IPS-15b (cell line): ENCODE results near the gene CHML.
"Not testable (repeated sequence)": the region's sequence is repeated elsewhere in the genome, so short reads cannot be mapped to it uniquely, and the experiment has no call there.

ENCODE experiments used
- H3K27me3 ChIP-seq: one replicate; pipeline ENCODE4 v1.6.1; 2013; ENCODE audit warnings: low read length; ENCODE audit not compliant: control insufficient read depth, insufficient read depth
- H3K36me3 ChIP-seq: one replicate; pipeline ENCODE4 v1.6.1; 2013; ENCODE audit warnings: low read length; ENCODE audit not compliant: control insufficient read depth, insufficient read depth
- H3K4me1 ChIP-seq: one replicate; pipeline ENCODE4 v1.6.1; 2013; ENCODE audit warnings: mild to moderate bottlenecking, low read length; ENCODE audit not compliant: control insufficient read depth, insufficient read depth
- H3K4me3 ChIP-seq: one replicate; pipeline ENCODE4 v1.5.1; 2013; ENCODE audit warnings: low read depth, low read length
- H3K9ac ChIP-seq: one replicate; pipeline ENCODE4 v1.6.1; 2013; ENCODE audit warnings: low read depth, mild to moderate bottlenecking, low read length
- H3K9me3 ChIP-seq: one replicate; pipeline ENCODE4 v1.6.1; 2013; ENCODE audit warnings: mild to moderate bottlenecking, low read length; ENCODE audit not compliant: control insufficient read depth, insufficient read depth

The CHML gene

DNA sequence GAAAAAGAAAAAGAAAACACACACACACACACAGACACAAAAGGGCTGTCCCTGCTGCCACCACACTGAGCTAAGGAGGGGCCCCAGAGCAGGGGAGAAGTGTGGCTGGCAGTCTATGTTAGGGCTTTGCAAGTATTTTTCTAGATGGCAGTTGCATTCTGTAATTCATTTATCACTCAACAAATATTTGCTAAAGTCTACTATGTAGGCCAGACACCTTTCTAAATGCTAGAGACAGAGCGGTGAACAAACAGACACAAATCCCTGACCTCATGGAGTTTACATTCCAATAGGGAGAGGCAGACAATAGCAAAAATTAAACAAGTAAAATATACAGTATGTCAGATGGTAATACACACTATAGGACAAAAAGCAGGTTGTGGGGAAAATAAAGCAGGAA, 32.1 kb upstream of the CHML start:
- Histone ChIP-seq H3K9me3 (no peaks in the 10 kb centered on the region), H3K27me3 (no peaks in the 10 kb centered on the region), H3K36me3 (no peaks in the 10 kb centered on the region), H3K9ac (no peak overlapping the region), H3K4me3 (no peak overlapping the region), H3K4me1 (no peaks in the 10 kb centered on the region)

DNA sequence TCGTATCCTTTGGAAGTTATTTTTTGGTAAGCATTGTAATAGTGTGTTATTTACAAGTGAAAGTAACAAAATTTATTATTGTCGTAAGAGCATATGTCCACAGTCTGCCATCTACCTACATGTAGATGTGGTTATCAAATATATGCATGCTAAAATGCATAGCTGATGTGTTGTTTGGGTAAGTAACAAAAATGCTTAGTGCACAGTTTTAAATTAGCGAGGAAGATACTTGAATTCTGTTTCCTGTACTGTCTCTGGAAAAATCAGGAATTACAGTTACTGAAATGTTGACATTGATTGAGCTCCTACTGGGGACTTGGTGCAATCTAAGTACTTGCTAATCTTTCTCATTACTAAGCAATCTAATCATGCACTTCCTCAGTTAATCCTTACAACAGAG, 26.2 kb upstream of the CHML start:
- no peaks in the 10 kb centered on the region for H3K4me1 ChIP-seq
- H3K9me3 ChIP-seq = no peaks in the 10 kb centered on the region
- no peak overlapping the region for H3K9ac ChIP-seq
- H3K4me3 ChIP-seq = no peak overlapping the region
- H3K27me3 ChIP-seq = no peaks in the 10 kb centered on the region
- H3K36me3 ChIP-seq = no peaks in the 10 kb centered on the region

DNA sequence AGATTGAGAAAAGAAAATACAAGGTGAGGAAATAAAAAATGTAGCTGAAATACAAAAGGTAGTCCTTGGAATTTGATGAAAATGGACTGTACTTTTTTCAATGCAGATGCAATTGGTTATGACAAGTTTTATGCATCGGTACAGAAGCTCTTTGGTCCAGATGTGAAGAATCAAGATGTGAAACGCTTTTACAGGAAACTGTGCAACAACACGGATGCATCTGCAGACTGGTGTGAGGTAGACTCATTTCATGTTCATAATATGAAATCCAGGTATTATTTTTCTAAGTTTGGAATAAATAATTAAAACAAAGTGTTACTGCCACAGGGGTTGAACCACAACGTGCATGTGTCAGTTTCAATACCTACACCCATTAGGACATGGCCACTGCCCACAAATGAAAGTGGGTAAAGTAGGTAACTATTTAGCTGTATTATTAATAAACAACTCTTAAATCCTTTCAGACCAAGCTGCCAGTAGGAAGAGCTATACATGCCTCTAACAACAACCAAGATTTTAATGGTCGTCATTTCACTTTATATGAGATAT, 20.3 kb upstream of the CHML start:
- Histone ChIP-seq H3K36me3 (no peaks in the 10 kb centered on the region), H3K9me3 (no peaks in the 10 kb centered on the region), H3K27me3 (no peaks in the 10 kb centered on the region), H3K4me1 (no peaks in the 10 kb centered on the region), H3K4me3 (no peak overlapping the region), H3K9ac (no peak overlapping the region)

DNA sequence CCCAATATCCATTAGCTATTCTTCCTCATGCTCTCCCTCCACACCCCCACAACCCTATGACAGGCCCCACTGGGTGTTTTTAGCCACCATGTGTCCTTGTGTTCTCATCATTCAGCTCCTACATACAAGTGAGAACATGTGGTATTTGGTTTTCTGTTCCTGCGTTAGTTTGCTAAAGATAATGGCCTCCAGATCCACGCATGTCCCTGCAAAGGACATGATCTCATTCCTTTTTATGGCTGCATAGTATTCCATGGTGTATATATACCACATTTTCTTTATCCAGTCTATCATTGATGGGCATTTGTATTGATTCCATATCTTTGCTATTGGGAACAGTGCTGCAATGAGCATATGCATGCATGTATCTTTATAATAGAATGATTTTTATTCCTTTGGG, 18.8 kb upstream of the CHML start:
- H3K9ac ChIP-seq, H3K9me3 ChIP-seq, H3K4me3 ChIP-seq, H3K36me3 ChIP-seq, H3K27me3 ChIP-seq, H3K4me1 ChIP-seq: not testable (repeated sequence)

DNA sequence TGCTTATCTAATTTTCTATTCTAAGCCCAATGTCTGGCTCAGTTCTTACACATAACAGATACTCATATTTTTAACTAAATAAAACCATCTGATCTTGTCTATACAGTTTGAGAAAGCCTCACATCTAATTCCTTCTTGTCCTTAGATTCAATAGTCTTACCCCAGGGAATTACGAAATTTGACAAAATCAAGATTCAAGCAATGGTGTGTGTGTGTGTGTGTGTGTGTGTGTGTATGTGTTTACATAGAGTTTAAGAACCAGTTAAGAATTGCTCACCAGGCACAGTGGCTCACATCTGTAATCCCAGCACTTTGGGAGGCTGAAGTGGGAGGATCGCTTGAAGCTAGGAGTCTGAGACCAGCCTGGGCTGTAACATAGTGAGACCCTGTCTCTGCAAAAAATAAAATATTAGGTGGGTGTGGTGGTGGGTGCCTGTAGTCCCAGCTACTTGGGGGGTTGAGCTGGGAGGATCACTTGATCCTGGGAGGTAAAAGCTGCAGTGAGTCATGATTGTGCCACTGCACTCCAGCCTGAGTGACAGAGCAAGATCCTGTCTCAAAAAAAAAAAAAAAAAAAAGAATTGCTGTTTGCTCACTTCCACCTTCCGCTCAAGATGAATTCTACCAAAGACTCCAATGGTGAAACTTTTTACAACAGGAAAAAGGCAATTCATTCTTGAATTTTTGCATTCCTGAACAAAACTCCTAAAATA, 18.1 kb upstream of the CHML start:
- Histone ChIP-seq H3K27me3 (no peaks in the 10 kb centered on the region), H3K4me3 (no peak overlapping the region), H3K4me1 (no peaks in the 10 kb centered on the region), H3K9me3 (no peaks in the 10 kb centered on the region), H3K36me3 (no peaks in the 10 kb centered on the region), H3K9ac (no peak overlapping the region)

DNA sequence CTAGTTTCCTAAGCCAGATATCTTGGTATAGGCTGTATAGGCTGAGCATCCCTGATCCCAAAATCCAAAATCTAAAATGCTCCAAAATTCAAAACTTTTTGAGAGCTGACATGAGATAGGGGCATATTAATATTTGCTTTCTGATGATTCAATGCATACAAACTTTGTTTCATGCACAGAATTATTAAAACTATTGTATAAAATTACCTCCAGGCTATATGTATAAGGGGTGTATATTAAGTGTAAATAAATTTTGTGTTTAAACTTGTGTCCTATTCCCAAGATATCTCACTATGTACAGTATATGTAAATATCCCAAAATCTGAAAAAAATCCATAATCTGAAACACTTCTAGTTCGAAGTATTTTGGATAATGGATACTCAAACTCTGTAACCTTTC, 14.5 kb upstream of the CHML start:
- H3K9ac ChIP-seq = no peak overlapping the region
- no peaks in the 10 kb centered on the region for H3K36me3 ChIP-seq
- no peaks in the 10 kb centered on the region for H3K4me1 ChIP-seq
- no peaks in the 10 kb centered on the region for H3K27me3 ChIP-seq
- no peaks in the 10 kb centered on the region for H3K9me3 ChIP-seq
- H3K4me3 ChIP-seq = no peak overlapping the region

DNA sequence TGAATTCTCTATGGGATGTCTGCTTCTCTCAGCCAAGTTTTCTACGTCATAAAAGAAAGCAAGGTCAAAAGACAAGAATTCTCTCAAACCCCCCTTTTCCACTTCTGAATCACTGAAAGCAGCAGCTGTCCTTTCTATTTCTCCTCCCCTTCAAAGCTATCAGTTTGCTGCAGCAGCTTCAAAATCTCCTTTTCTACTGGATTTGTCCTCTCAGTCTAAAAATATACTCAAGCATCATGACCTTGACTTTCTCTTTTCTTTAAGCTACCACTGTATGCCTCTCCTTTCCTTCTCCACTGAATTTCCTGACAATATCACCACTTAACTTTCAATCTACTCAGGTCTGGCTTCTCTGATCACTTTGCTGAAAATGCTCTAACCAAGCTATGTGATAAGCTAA, 13.8 kb upstream of the CHML start:
- no peaks in the 10 kb centered on the region for H3K27me3 ChIP-seq
- no peaks in the 10 kb centered on the region for H3K4me1 ChIP-seq
- H3K36me3 ChIP-seq = no peaks in the 10 kb centered on the region
- H3K4me3 ChIP-seq = no peak overlapping the region
- no peak overlapping the region for H3K9ac ChIP-seq
- no peaks in the 10 kb centered on the region for H3K9me3 ChIP-seq

DNA sequence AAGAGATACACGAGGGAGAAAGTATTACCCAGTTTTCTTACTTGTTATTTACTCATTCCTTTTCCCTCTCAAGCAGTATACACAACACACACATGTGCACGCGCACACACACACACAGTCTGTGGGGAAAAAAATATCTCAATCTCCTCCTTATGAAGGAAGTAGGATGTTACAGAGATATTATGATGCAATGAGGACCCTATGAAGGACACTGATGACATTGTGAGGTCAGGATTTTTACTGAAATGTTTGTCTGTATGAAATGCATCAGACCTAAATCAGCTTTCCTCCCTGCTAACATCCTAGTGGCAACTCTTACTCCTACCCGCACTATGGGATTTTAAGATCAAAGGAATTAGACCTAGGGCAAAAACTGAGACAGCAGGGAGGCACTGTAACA, 11.8 kb upstream of the CHML start, which contains the start of gene WDR64:
WDR64 (plus strand) TSS at position 270 of the 400 bp plus-strand sequence. CDS start 204 bp downstream, outside the sequence.
- Histone ChIP-seq H3K4me1 (no peaks in the 10 kb centered on the region), H3K9ac (no peak within 1 kb of the TSS), H3K36me3 (no peaks in the 10 kb centered on the region), H3K9me3 (no peaks in the 10 kb centered on the region), H3K4me3 (no peak within 1 kb of the TSS), H3K27me3 (no peaks in the 10 kb centered on the region)

DNA sequence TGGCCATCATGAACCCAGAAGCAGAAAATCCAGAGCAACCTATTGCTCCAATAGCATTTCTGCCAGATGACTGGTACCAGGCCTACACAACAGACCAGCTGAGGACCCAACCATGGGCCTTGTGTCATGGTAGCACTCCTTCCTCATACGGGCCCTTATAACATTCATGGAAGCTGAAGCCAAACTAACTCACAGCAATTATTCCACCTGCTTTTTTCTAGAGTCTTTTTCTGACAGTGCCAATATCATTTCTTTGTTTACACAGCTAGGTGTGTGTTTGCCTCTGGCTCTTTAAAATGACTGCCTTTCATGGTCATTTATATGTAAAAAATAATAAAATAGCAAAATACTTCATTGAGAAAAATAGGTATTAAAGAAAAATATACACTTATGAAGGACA, 8.0 kb upstream of the CHML start:
- Histone ChIP-seq H3K36me3 (no peaks in the 10 kb centered on the region), H3K4me1 (no peaks in the 10 kb centered on the region)

DNA sequence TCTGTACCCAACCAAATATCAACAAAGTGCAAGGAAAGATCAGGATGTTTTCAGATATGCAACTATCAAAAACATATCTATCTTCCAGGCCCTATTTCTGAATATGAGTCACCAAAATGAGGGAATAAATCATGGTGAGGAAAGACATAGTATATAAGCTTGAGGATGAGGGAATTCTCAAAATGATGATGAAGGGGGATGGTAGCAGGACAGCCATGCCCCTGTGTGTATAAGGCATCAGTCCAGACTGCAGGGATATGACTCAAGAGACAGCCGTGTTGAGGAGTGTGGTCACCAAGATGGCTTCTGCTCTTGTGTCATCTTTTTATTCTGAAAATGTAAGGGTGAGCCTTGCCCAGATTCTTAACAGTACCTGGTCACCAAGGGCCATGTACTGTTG, 7.5 kb upstream of the CHML start:
- H3K27me3 ChIP-seq = no peaks in the 10 kb centered on the region
- H3K9me3 ChIP-seq = no peaks in the 10 kb centered on the region
- H3K4me3 ChIP-seq = no peak overlapping the region
- H3K4me1 ChIP-seq = no peaks in the 10 kb centered on the region
- H3K36me3 ChIP-seq = no peaks in the 10 kb centered on the region
- no peak overlapping the region for H3K9ac ChIP-seq

More for the DNA sequence above, 8.0 kb upstream of the CHML start:
- Histone ChIP-seq H3K9me3 (no peaks in the 10 kb centered on the region), H3K9ac (no peak overlapping the region), H3K27me3 (no peaks in the 10 kb centered on the region), H3K4me3 (no peak overlapping the region)

DNA sequence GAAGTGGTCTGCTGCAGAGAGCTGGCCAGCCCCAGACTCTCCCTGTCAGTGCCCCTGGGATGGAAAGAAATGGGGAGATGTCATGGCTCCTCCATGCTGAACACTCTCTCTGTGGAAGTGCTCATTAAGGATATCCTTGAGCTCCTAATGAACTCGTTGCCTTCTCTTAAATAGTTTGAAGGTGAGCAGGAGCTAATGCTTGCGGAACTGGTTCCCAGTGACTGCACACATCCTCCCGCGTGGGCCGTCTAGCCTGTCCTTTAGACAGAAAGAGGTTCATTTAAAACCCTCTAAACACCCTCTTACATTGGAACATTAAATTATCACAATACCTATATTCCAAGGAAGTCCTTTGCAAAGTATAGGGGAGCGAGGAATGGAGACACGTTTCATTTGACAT, 6.0 kb upstream of the CHML start:
- Histone ChIP-seq H3K27me3 (no peaks in the 10 kb centered on the region), H3K9me3 (no peaks in the 10 kb centered on the region), H3K4me1 (no peaks in the 10 kb centered on the region), H3K36me3 (no peaks in the 10 kb centered on the region), H3K4me3 (no peak overlapping the region), H3K9ac (no peak overlapping the region)

DNA sequence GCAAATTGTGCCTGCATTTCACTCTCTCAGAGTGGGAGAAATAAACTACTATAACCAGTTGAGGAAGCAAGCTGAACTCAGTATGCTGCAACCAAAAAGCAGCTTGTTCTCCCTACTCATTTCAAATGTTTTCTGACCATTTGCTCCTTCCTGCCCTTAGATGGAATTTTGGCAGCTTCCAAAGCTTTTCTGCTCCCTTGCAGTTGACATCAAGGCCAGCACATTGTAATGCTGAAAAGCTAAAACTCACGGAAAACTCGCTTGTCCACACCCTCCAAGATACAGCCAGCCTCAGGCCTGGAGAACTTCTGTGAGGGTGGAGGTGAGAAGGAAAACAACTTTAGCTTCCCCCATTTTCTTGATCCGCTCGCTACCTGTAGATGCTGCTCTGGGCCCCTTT, 5.0 kb upstream of the CHML start:
- H3K9ac ChIP-seq = no peak overlapping the region
- no peaks in the 10 kb centered on the region for H3K4me1 ChIP-seq
- H3K27me3 ChIP-seq = no peaks in the 10 kb centered on the region
- H3K9me3 ChIP-seq = no peaks in the 10 kb centered on the region
- H3K4me3 ChIP-seq = no peak overlapping the region
- H3K36me3 ChIP-seq = no peaks in the 10 kb centered on the region
